ENCODE results near the gene ARID3B. TPM values are rescaled to one million over a fixed set of nuclear protein-coding genes. Genes with fewer than 3 reads are reported as not detected.

ARID3B gene, protein sequence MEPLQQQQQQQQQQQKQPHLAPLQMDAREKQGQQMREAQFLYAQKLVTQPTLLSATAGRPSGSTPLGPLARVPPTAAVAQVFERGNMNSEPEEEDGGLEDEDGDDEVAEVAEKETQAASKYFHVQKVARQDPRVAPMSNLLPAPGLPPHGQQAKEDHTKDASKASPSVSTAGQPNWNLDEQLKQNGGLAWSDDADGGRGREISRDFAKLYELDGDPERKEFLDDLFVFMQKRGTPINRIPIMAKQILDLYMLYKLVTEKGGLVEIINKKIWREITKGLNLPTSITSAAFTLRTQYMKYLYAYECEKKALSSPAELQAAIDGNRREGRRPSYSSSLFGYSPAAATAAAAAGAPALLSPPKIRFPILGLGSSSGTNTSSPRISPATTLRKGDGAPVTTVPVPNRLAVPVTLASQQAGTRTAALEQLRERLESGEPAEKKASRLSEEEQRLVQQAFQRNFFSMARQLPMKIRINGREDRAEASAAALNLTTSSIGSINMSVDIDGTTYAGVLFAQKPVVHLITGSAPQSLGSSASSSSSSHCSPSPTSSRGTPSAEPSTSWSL
- total RNA-seq (2014; rRNA removed), result 17.4 and 19.0 TPM in 2 replicates
- Bru-seq, nascent RNA, result percentile 89 among the genes with signal in this experiment
- percentile 86 among the genes with signal in this experiment for BruChase-seq, experiment 1, labeled RNA remaining after a 6-hour chase
- percentile 83 among the genes with signal in this experiment for BruChase-seq, experiment 2, labeled RNA remaining after a 2-hour chase
- long read RNA-seq, full-length matches to known transcripts, result 2 of 42 reads
- long read RNA-seq, partial matches to known transcripts, result 32 of 42 reads
- long read RNA-seq, other reads (novel, unspliced or antisense), result 8 of 42 reads

DNA sequence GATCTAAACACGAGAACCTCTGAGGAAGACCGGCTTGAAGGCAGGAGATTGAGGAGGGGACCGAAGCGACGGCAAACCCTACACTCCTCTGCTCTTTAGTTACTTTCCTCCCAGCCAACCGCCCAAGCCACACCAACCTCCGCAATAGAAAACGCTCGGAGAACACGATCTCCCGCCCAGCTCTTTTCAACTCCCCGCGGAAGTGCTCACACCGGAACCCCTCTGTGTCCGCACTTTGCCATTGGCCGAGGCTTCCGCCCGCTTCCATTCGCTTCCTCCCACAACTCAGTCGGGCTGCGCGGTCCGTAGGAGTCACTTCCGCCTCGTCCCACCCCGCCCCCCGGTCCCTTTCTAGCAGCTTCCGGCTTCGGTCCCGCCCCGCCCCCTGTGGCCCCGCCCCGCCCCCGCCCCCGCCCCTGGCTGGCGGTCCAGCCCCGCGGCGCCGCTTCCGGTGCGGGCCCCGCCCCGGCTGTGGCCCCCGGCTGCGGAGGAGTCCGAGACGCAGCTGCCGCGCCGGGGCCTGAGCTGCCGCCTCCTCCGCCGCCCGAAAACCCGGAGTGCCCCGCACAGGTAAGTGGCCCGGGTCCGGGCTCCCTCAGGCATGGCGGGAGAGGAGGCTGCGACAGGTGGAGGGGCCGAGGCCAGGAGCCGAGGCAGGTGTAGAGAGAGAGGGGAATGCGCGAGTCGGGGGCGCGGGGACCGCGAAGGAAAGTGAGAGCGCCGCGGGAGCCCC, at the start of gene ARID3B:
ARID3B (plus strand) TSS at position 460 of the 733 bp plus-strand sequence. CDS start 2,717 bp downstream, outside the sequence.
- Histone ChIP-seq H3K36me3 (ENCODE audit: low read depth, low read length) (peaks cover 6% of the 10 kb centered on the region; the same call in 1 of the 2 replicates), H4K20me1 (ENCODE audit: low read length) (peaks cover 29% of the 10 kb centered on the region), H3K9me2 (replicated peaks; ENCODE audit: low read length) (no peaks in the 10 kb centered on the region), H3F3A (ENCODE audit: low read length, unreplicated experiment) (no peaks in the 10 kb centered on the region), H3K9me3 (ENCODE audit: low read length) (no peaks in the 10 kb centered on the region), H3K4me3 (ENCODE audit: low read length) (peak within 1 kb of the TSS; percentile 98), H3K4me2 (ENCODE audit: low read length) (peak within 1 kb of the TSS; percentile 93), H3K79me2 (ENCODE audit: low read length) (peaks cover 62% of the 10 kb centered on the region), H2AFZ (ENCODE audit: low read length) (peak within 1 kb of the TSS; percentile 71), H3K4me1 (ENCODE audit: insufficient read depth, low read length) (peaks cover 45% of the 10 kb centered on the region), H3K9ac (ENCODE audit: low read length) (peak within 1 kb of the TSS; percentile 93), H3K27ac (ENCODE audit: low read length) (peak within 1 kb of the TSS; percentile 80), H3K27me3 (ENCODE audit: low read length) (no peaks in the 10 kb centered on the region)
- no TSS peak for BruUV-seq (replicated peaks)
- ChIA-PET CTCF (interaction anchor here (0.7 kb wide), 1 partner anchor 51 kb away, joined by 3 read pairs; no protein-coding TSS in a partner anchor), POLR2A (ENCODE audit: unreplicated experiment) (interaction anchor here (0.6 to 0.7 kb wide), 4 partner anchors 18 to 170 kb away, joined by 3 to 9 read pairs (median 4); no protein-coding TSS in a partner anchor)
- TF ChIP-seq EZH2 (IDR thresholded peaks at IDR 0.05; ENCODE audit: low read length, unreplicated experiment) (no peak), EZH2phosphoT487 (IDR thresholded peaks at IDR 0.05; ENCODE audit: borderline replicate concordance, low read length) (no peak)
- TF ChIP-seq, protein P1, sequence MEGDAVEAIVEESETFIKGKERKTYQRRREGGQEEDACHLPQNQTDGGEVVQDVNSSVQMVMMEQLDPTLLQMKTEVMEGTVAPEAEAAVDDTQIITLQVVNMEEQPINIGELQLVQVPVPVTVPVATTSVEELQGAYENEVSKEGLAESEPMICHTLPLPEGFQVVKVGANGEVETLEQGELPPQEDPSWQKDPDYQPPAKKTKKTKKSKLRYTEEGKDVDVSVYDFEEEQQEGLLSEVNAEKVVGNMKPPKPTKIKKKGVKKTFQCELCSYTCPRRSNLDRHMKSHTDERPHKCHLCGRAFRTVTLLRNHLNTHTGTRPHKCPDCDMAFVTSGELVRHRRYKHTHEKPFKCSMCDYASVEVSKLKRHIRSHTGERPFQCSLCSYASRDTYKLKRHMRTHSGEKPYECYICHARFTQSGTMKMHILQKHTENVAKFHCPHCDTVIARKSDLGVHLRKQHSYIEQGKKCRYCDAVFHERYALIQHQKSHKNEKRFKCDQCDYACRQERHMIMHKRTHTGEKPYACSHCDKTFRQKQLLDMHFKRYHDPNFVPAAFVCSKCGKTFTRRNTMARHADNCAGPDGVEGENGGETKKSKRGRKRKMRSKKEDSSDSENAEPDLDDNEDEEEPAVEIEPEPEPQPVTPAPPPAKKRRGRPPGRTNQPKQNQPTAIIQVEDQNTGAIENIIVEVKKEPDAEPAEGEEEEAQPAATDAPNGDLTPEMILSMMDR (conservative IDR thresholded peaks at IDR 0.05; ENCODE audit: low read depth, low read length), result no peak
- ATAC-seq, result peak; percentile 92
- peak; percentile 96 for DNase-seq
- intact Hi-C loops (cut with micrococcal nuclease), result loop anchor here (5.0 to 10.0 kb wide), 3 partner anchors 79 to 394 kb away; partner anchors contain the start of genes COX5A and UBL7

GRCh38 chr15:74496648-74497047, 44.4 kb upstream of the ARID3B start:
- no TSS peak for BruUV-seq (replicated peaks)
- DNase-seq (no peak), ATAC-seq (no peak)
- Histone ChIP-seq H3K27ac (ENCODE audit: low read length) (peak overlapping the region; percentile 64; the same call in 1 of the 2 replicates), H3K36me3 (ENCODE audit: low read depth, low read length) (no peaks in the 10 kb centered on the region), H3K4me1 (ENCODE audit: insufficient read depth, low read length) (peaks cover 14% of the 10 kb centered on the region), H3K27me3 (ENCODE audit: low read length) (no peaks in the 10 kb centered on the region), H3K4me2 (ENCODE audit: low read length) (no peak overlapping the region), H3K9me3 (ENCODE audit: low read length) (no peaks in the 10 kb centered on the region), H3F3A (ENCODE audit: low read length, unreplicated experiment) (no peaks in the 10 kb centered on the region), H2AFZ (ENCODE audit: low read length) (no peak overlapping the region), H4K20me1 (ENCODE audit: low read length) (no peaks in the 10 kb centered on the region), H3K9ac (ENCODE audit: low read length) (no peak overlapping the region), H3K79me2 (ENCODE audit: low read length) (no peaks in the 10 kb centered on the region), H3K4me3 (ENCODE audit: low read length) (no peak overlapping the region), H3K9me2 (replicated peaks; ENCODE audit: low read length) (no peaks in the 10 kb centered on the region)
- ChIA-PET POLR2A (ENCODE audit: unreplicated experiment) (no interaction called here), CTCF (interaction anchor here (0.5 kb wide), 1 partner anchor 129 kb away, joined by 3 read pairs; the partner anchor contains the start of gene CYP11A1)
- TF ChIP-seq EZH2phosphoT487 (IDR thresholded peaks at IDR 0.05; ENCODE audit: borderline replicate concordance, low read length), result no peak
- TF ChIP-seq, protein P1 (conservative IDR thresholded peaks at IDR 0.05; ENCODE audit: low read depth, low read length), result no peak
- TF ChIP-seq EZH2 (IDR thresholded peaks at IDR 0.05; ENCODE audit: low read length, unreplicated experiment), result no peak
- intact Hi-C loops (cut with micrococcal nuclease), result loop anchor here (2.0 kb wide), 1 partner anchor 46 kb away; no protein-coding TSS in a partner anchor
